SK-N-SH (cell line): ENCODE data around the gene FLT1. TPM values are rescaled to one million over a fixed set of nuclear protein-coding genes. Genes with fewer than 3 reads are reported as not detected.

ENCODE experiments used
- CTCF ChIA-PET: fragments of 300-600, 350-600 bp; formaldehyde crosslinking; extraction: SDS; loops from one replicate; lab custom pipeline; 2021; lab: Yijun Ruan, JAX
- POLR2A ChIA-PET: fragments of 350-600 bp; sonication (Branson Sonifier 250); formaldehyde crosslinking; extraction: SDS; loops from one replicate; lab custom pipeline; 2020; ENCODE audit warnings: antibody characterized with exemption, inconsistent platforms; lab: Yijun Ruan, JAX
- DNase-seq: peaks from one replicate; pipeline ENCODE4 v3.0.0; 2012
- H2AFZ ChIP-seq: fragments of 200-600 bp; sonication (generic); 2 replicates; pipeline ENCODE4 v1.8.1; 2016; ENCODE audit warnings: antibody characterized with exemption, mild to moderate bottlenecking, low read depth
- H3F3A ChIP-seq: fragments of 200-600 bp; sonication (generic); replicated peaks from 2 replicates; pipeline ENCODE3; 2016; ENCODE audit warnings: antibody characterized with exemption, mild to moderate bottlenecking; ENCODE audit not compliant: insufficient read depth
- H3K27ac ChIP-seq, 2 experiments: fragments of 200-500 bp in 1 of 2; fragments of 200-600 bp in 1 of 2; sonication (Bioruptor generic) in 1 of 2; sonication (generic), shearing (Covaris generic) in 1 of 2; 2 replicates each; pipeline versions ENCODE4 v1.5.1 to v1.6.1; 2014 to 2016; ENCODE audit warnings: low read depth in 2 of 2, inconsistent platforms in 1 of 2, low read length in 1 of 2, mild to moderate bottlenecking in 1 of 2, mixed read lengths in 1 of 2
- H3K27me3 ChIP-seq: fragments of 200-600 bp; sonication (generic), shearing (Covaris generic); 2 replicates; pipeline ENCODE4 v1.6.1; 2016; ENCODE audit warnings: mixed run types; ENCODE audit not compliant: insufficient read depth
- H3K36me3 ChIP-seq, 2 experiments: fragments of 200-500 bp in 1 of 2; fragments of 200-600 bp in 1 of 2; sonication (Bioruptor generic) in 1 of 2; sonication (generic) in 1 of 2; replicated peaks in 1 of 2; 2 replicates each; pipeline versions ENCODE3 to v1.5.1; 2014 to 2016; ENCODE audit warnings: low read length in 1 of 2, mild to moderate bottlenecking in 1 of 2; ENCODE audit not compliant: insufficient read depth in 2 of 2, control insufficient read depth in 1 of 2
- H3K4me1 ChIP-seq, 2 experiments: fragments of 200-500 bp in 1 of 2; fragments of 200-600 bp in 1 of 2; sonication (Bioruptor generic) in 1 of 2; sonication (generic), shearing (Covaris generic) in 1 of 2; 2 replicates each; pipeline versions ENCODE4 v1.5.1 to v1.6.1; 2014 to 2016; ENCODE audit warnings: low read depth in 1 of 2, low read length in 1 of 2, mixed run types in 1 of 2; ENCODE audit not compliant: insufficient read depth in 2 of 2, control insufficient read depth in 1 of 2
- H3K4me2 ChIP-seq: fragments of 200-600 bp; sonication (generic), shearing (Covaris generic); 2 replicates; pipeline ENCODE4 v1.6.1; 2017; ENCODE audit warnings: mixed run types
- H3K4me3 ChIP-seq, 2 experiments: fragments of 200-500 bp in 1 of 2; fragments of 200-600 bp in 1 of 2; sonication (Bioruptor generic) in 1 of 2; sonication (generic), shearing (Covaris generic) in 1 of 2; 2 replicates each; pipeline versions ENCODE4 v1.5.1 to v1.8.1; 2014 to 2016; ENCODE audit warnings: low read depth in 2 of 2, inconsistent platforms in 1 of 2, low read length in 1 of 2, mild to moderate bottlenecking in 1 of 2, mixed read lengths in 1 of 2, moderate library complexity in 1 of 2
- H3K79me2 ChIP-seq: fragments of 200-600 bp; sonication (generic); 2 replicates; pipeline ENCODE4 v1.8.1; 2017; ENCODE audit warnings: mild to moderate bottlenecking; ENCODE audit not compliant: insufficient read depth
- H3K9ac ChIP-seq: fragments of 200-600 bp; sonication (generic); 2 replicates; pipeline ENCODE4 v1.6.1; 2017; ENCODE audit warnings: mixed run types
- H3K9me2 ChIP-seq: fragments of 200-600 bp; sonication (generic); 2 replicates; pipeline ENCODE4 v1.6.1; 2017; ENCODE audit warnings: mixed run types
- H3K9me3 ChIP-seq: fragments of 200-600 bp; sonication (generic); 2 replicates; pipeline ENCODE4 v1.6.1; 2017; ENCODE audit warnings: mixed run types, mild to moderate bottlenecking, moderate library complexity
- H4K20me1 ChIP-seq: fragments of 200-600 bp; sonication (generic); 2 replicates; pipeline ENCODE4 v1.6.1; 2017; ENCODE audit warnings: mild to moderate bottlenecking, mixed run types; ENCODE audit not compliant: insufficient read depth
- CHD2 ChIP-seq: fragments of 150-350 bp; IDR thresholded peaks from 2 replicates; pipeline ENCODE4 v1.6.1; 2018; ENCODE audit warnings: low read length; ENCODE audit not compliant: partially characterized antibody
- ELF1 ChIP-seq: IDR thresholded peaks from 2 replicates; pipeline ENCODE4 v1.4.0; 2012
- EP300 ChIP-seq, 2 experiments: IDR thresholded peaks; 2 replicates each; pipeline versions ENCODE4 v1.4.0 to v1.6.1; 2012; ENCODE audit warnings: borderline replicate concordance in 1 of 2, low read depth in 1 of 2, low read length in 1 of 2
- EZH2phosphoT487 ChIP-seq: fragments of 200-600 bp; sonication (generic); IDR thresholded peaks from 2 replicates; pipeline ENCODE4 v1.6.1; 2017; ENCODE audit warnings: low read depth, mixed run types, mild to moderate bottlenecking, antibody characterized with exemption, moderate library complexity, borderline replicate concordance
- FOXJ3 ChIP-seq: sonication (generic); formaldehyde crosslinking; IDR thresholded peaks from 2 replicates; pipeline ENCODE4 v1.5.1; 2020; ENCODE audit warnings: mild to moderate bottlenecking, missing genetic modification reagents
- GABPA ChIP-seq: IDR thresholded peaks from 2 replicates; pipeline ENCODE4 v1.4.0; 2012; ENCODE audit warnings: low read depth, mild to moderate bottlenecking
- GATA2 ChIP-seq: sonication (generic); formaldehyde crosslinking; IDR thresholded peaks from 2 replicates; pipeline ENCODE4 v1.5.0; 2020; ENCODE audit warnings: mild to moderate bottlenecking, missing genetic modification reagents
- IRF3 ChIP-seq: fragments of 150-350 bp; IDR thresholded peaks from 2 replicates; pipeline ENCODE4 v1.6.1; 2016; ENCODE audit warnings: mild to moderate bottlenecking, low read depth, low read length
- MEF2A ChIP-seq: IDR thresholded peaks from 2 replicates; pipeline ENCODE4 v1.4.0; 2012; ENCODE audit warnings: low read depth, borderline replicate concordance
- MXI1 ChIP-seq: IDR thresholded peaks from 2 replicates; pipeline ENCODE4 v1.6.1; 2012; ENCODE audit warnings: mild to moderate bottlenecking, low read depth, low read length, improper control_type of control experiment
- NFIC ChIP-seq: IDR thresholded peaks from 2 replicates; pipeline ENCODE4 v1.4.0; 2012; ENCODE audit warnings: borderline replicate concordance
- NRF1 ChIP-seq: IDR thresholded peaks from 2 replicates; pipeline ENCODE4 v1.6.1; 2012; ENCODE audit warnings: low read depth, mild to moderate bottlenecking, low read length
- POLR2AphosphoS5 ChIP-seq: IDR thresholded peaks from 2 replicates; pipeline ENCODE4 v1.6.1; 2012; ENCODE audit warnings: low read depth, low read length
- RCOR1 ChIP-seq: fragments of 150-350 bp; IDR thresholded peaks from 2 replicates; pipeline ENCODE4 v1.6.1; 2017; ENCODE audit warnings: antibody characterized with exemption, low read length
- SIN3A ChIP-seq: IDR thresholded peaks from 2 replicates; pipeline ENCODE4 v1.6.1; 2012; ENCODE audit warnings: low read depth, mild to moderate bottlenecking, low read length, moderate library complexity, borderline replicate concordance
- TAF1 ChIP-seq: IDR thresholded peaks from 2 replicates; pipeline ENCODE4 v1.6.1; 2012; ENCODE audit warnings: low read depth, mild to moderate bottlenecking, low read length, moderate library complexity, borderline replicate concordance
- ZBTB33 ChIP-seq: IDR thresholded peaks from 2 replicates; pipeline ENCODE4 v1.4.0; 2012; ENCODE audit warnings: low read depth, borderline replicate concordance
- WGBS: methylation state at CpG from one replicate; pipeline ENCODE4 v1.1.6; 2017; ENCODE audit warnings: low lambda C conversion rate; 5-methylcytosine and 5-hydroxymethylcytosine counted together
- polyA plus RNA-seq, 3 experiments: library from polyadenylated mRNA; depleted of rRNA; stranded (reverse); fragments of >200 nt; gene quantifications; 2 replicates each; pipeline ENCODE4 v1.2.3, GENCODE V29; 2012
- TF ChIP-seq, protein P1 (sequence below): IDR thresholded peaks from 2 replicates; pipeline ENCODE4 v1.6.1; 2012; ENCODE audit warnings: mild to moderate bottlenecking, low read depth, low read length, moderate library complexity
- TF ChIP-seq, protein P2 (sequence below): fragments of 200-600 bp; sonication (generic); IDR thresholded peaks from 2 replicates; pipeline ENCODE4 v1.6.1; 2017; ENCODE audit warnings: antibody characterized with exemption, mild to moderate bottlenecking, moderate library complexity

Gene FLT1
- polyA plus RNA-seq, 1 of the 3 experiments (the other 2 are of a cell fraction) = 0.20 TPM

DNA sequence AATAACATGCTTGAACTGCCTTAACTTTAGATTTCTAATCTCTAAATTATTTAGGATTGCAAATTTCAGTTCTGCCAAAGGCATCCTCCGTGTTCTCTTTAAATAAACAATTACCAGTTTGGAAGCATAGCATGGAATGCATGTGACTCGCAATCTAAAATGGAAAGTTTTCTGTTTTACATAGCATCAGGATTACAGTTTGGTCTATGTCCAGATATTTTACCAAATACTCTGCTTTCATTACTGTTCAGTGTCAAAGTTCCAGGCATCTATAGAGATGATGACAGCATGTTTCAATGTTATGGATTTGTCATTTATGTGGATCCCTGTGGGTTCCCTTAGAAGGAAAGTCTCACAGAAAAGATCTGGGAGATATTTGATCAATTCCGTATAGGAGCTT lies 16.8 kb downstream of the FLT1 start:
- Histone ChIP-seq H3K4me1 (peaks cover 0 to 4% of the 10 kb centered on the region in 2 experiments; a peak in 2 of 4 replicates), H3K9me2 (no peaks in the 10 kb centered on the region), H3K27ac (no peak overlapping the region; a peak in 1 of 4 replicates), H3F3A (peaks cover 15% of the 10 kb centered on the region), H3K4me2 (no peak overlapping the region), H3K36me3 (no peaks in the 10 kb centered on the region), H3K79me2 (no peaks in the 10 kb centered on the region), H2AFZ (no peak overlapping the region), H3K4me3 (no peak overlapping the region), H4K20me1 (no peaks in the 10 kb centered on the region), H3K27me3 (no peaks in the 10 kb centered on the region), H3K9me3 (no peaks in the 10 kb centered on the region), H3K9ac (no peak overlapping the region)
- CTCF ChIA-PET = no interaction called here
- WGBS = 6% methylated on average over 3 of the region's 3 CpGs
- TF ChIP-seq TAF1 (no peak), EP300 (IDR thresholded peaks at IDR 0.05; ENCODE audit: borderline replicate concordance in 1 of 2, low read depth in 1 of 2, low read length in 1 of 2) (no peak), IRF3 (no peak), NFIC (no peak), FOXJ3 (CRISPR knock-in tag) (no peak), ELF1 (no peak), EZH2phosphoT487 (no peak), GABPA (no peak), CHD2 (no peak), SIN3A (no peak), NRF1 (no peak), POLR2AphosphoS5 (no peak), GATA2 (no peak), MXI1 (no peak), MEF2A (no peak), ZBTB33 (no peak), RCOR1 (no peak)
- TF ChIP-seq, protein P1, sequence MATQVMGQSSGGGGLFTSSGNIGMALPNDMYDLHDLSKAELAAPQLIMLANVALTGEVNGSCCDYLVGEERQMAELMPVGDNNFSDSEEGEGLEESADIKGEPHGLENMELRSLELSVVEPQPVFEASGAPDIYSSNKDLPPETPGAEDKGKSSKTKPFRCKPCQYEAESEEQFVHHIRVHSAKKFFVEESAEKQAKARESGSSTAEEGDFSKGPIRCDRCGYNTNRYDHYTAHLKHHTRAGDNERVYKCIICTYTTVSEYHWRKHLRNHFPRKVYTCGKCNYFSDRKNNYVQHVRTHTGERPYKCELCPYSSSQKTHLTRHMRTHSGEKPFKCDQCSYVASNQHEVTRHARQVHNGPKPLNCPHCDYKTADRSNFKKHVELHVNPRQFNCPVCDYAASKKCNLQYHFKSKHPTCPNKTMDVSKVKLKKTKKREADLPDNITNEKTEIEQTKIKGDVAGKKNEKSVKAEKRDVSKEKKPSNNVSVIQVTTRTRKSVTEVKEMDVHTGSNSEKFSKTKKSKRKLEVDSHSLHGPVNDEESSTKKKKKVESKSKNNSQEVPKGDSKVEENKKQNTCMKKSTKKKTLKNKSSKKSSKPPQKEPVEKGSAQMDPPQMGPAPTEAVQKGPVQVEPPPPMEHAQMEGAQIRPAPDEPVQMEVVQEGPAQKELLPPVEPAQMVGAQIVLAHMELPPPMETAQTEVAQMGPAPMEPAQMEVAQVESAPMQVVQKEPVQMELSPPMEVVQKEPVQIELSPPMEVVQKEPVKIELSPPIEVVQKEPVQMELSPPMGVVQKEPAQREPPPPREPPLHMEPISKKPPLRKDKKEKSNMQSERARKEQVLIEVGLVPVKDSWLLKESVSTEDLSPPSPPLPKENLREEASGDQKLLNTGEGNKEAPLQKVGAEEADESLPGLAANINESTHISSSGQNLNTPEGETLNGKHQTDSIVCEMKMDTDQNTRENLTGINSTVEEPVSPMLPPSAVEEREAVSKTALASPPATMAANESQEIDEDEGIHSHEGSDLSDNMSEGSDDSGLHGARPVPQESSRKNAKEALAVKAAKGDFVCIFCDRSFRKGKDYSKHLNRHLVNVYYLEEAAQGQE = no peak
- TF ChIP-seq, protein P2, sequence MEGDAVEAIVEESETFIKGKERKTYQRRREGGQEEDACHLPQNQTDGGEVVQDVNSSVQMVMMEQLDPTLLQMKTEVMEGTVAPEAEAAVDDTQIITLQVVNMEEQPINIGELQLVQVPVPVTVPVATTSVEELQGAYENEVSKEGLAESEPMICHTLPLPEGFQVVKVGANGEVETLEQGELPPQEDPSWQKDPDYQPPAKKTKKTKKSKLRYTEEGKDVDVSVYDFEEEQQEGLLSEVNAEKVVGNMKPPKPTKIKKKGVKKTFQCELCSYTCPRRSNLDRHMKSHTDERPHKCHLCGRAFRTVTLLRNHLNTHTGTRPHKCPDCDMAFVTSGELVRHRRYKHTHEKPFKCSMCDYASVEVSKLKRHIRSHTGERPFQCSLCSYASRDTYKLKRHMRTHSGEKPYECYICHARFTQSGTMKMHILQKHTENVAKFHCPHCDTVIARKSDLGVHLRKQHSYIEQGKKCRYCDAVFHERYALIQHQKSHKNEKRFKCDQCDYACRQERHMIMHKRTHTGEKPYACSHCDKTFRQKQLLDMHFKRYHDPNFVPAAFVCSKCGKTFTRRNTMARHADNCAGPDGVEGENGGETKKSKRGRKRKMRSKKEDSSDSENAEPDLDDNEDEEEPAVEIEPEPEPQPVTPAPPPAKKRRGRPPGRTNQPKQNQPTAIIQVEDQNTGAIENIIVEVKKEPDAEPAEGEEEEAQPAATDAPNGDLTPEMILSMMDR = no peak
- POLR2A ChIA-PET = no interaction called here
- DNase-seq = no peak
